ENCODE measurements around the gene FFAR1.

The FFAR1 gene

GRCh38 chr19:35310811-35311465 lies 36.8 kb upstream of the FFAR1 start:
- H3K27ac ChIP-seq: no peak overlapping the region
- no peaks in the 10 kb centered on the region for H3K36me3 ChIP-seq (replicated peaks)
- no peaks in the 10 kb centered on the region for H3K27me3 ChIP-seq (replicated peaks)
- TF ChIP-seq, protein P1, sequence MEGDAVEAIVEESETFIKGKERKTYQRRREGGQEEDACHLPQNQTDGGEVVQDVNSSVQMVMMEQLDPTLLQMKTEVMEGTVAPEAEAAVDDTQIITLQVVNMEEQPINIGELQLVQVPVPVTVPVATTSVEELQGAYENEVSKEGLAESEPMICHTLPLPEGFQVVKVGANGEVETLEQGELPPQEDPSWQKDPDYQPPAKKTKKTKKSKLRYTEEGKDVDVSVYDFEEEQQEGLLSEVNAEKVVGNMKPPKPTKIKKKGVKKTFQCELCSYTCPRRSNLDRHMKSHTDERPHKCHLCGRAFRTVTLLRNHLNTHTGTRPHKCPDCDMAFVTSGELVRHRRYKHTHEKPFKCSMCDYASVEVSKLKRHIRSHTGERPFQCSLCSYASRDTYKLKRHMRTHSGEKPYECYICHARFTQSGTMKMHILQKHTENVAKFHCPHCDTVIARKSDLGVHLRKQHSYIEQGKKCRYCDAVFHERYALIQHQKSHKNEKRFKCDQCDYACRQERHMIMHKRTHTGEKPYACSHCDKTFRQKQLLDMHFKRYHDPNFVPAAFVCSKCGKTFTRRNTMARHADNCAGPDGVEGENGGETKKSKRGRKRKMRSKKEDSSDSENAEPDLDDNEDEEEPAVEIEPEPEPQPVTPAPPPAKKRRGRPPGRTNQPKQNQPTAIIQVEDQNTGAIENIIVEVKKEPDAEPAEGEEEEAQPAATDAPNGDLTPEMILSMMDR (IDR thresholded peaks at IDR 0.05; ENCODE audit: low read depth, low read length, missing control alignments): no peak
- in situ Hi-C loops (cut with HindIII; ENCODE audit: low pct_ligation_motif_present, low sequenced_read_pairs): no loop called here
- H3K4me3 ChIP-seq (ENCODE audit: low read depth, low read length): no peak overlapping the region
- no peak for DNase-seq

DNA sequence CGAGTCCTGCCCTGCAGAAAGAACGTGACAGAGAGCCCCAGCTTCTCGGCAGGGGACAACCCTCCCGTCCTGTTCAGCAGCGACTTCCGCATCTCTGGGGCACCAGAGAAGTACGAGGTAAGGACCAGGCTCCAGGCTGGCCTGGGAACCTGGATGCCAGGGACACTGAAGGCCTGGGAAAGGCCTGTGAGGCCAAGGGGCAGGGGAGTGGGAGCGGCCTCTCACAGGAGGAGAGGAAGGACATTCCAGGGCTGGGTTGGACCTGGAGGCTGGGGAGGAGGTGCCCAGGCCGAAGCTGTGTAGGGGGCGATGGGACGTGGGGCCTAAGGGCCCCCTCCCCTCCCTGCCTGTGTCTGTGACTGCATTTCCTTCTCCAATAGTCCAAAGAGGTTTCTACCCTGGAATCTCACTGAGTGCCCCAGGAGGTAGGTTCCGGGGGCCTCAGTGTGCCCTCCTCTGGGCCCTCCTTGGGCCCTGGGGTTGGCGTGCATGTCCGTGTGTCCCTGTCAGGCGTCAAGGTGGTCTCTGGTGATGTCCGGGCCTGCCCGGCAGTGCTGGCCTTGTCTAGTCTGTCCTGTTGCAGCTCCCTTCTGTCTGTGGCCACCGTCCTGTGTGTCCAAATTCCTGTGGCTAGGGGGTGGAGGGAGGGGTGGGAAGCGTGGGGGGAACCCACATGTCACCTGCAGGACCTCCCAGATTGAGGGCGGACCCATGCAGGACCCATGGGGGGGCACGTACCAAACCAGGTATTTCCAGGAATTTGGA lies 35.6 kb upstream of the FFAR1 start:
- no peaks in the 10 kb centered on the region for H3K36me3 ChIP-seq (replicated peaks)
- H3K27me3 ChIP-seq (replicated peaks): no peaks in the 10 kb centered on the region
- in situ Hi-C loops (cut with HindIII; ENCODE audit: low pct_ligation_motif_present, low sequenced_read_pairs): no loop called here
- no peak overlapping the region for H3K27ac ChIP-seq
- TF ChIP-seq, protein P1 (IDR thresholded peaks at IDR 0.05; ENCODE audit: low read depth, low read length, missing control alignments): no peak
- DNase-seq: no peak
- H3K4me3 ChIP-seq (ENCODE audit: low read depth, low read length): no peak overlapping the region

- H3K36me3 ChIP-seq (replicated peaks): no peaks in the 10 kb centered on the region
- H3K27ac ChIP-seq: no peak overlapping the region
- H3K27me3 ChIP-seq (replicated peaks): no peaks in the 10 kb centered on the region
- TF ChIP-seq, protein P1 (IDR thresholded peaks at IDR 0.05; ENCODE audit: low read depth, low read length, missing control alignments): no peak
- no peak for DNase-seq
- no peak overlapping the region for H3K4me3 ChIP-seq (ENCODE audit: low read depth, low read length)
- in situ Hi-C loops (cut with HindIII; ENCODE audit: low pct_ligation_motif_present, low sequenced_read_pairs): no loop called here
Measured at GRCh38 chr19:35313587-35313986, 34.1 kb upstream of the FFAR1 start.

- Histone ChIP-seq H3K4me3 (ENCODE audit: low read depth, low read length) (no peak overlapping the region), H3K27me3 (replicated peaks) (no peaks in the 10 kb centered on the region), H3K27ac (no peak overlapping the region), H3K36me3 (replicated peaks) (no peaks in the 10 kb centered on the region)
- DNase-seq: no peak
- TF ChIP-seq, protein P1 (IDR thresholded peaks at IDR 0.05; ENCODE audit: low read depth, low read length, missing control alignments): no peak
- in situ Hi-C loops (cut with HindIII; ENCODE audit: low pct_ligation_motif_present, low sequenced_read_pairs): no loop called here
Measured at GRCh38 chr19:35314031-35314430, 33.7 kb upstream of the FFAR1 start.

DNA sequence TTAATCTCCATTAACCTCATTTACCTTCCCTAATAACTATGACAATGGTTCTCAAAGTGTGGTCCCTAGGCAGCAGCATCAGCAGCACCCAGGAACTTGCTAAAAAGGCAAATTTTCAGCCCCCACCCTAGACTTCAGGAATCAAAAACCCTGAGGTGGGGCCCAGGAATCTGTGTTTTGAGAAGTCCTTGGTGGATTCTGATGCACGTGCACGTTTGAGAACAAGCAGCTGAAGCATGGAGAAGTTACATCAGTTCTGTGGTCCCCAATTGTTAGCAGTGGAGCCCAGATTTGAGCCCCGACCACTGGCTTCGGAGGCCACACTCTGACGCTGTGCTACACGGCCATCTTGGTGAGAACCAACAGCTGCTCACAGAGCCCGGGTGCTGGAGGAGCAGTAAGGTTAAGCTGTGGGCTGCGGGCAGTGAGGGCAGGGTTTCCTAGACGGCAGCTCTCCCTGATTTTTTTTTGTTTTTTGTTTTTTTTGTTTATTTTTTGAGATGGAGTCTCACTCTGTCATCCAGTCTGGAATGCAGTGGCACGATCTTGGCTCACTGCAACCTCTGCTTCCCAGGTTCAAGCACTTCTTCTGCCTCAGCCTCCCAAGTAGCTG lies 32.7 kb upstream of the FFAR1 start:
- no peaks in the 10 kb centered on the region for H3K36me3 ChIP-seq (replicated peaks)
- DNase-seq: no peak
- no peaks in the 10 kb centered on the region for H3K27me3 ChIP-seq (replicated peaks)
- TF ChIP-seq, protein P1 (IDR thresholded peaks at IDR 0.05; ENCODE audit: low read depth, low read length, missing control alignments): no peak
- no peak overlapping the region for H3K4me3 ChIP-seq (ENCODE audit: low read depth, low read length)
- in situ Hi-C loops (cut with HindIII; ENCODE audit: low pct_ligation_motif_present, low sequenced_read_pairs): no loop called here
- no peak overlapping the region for H3K27ac ChIP-seq

Data from brain microvascular endothelial cell (primary cell).